GM18499 (cell line): ENCODE results near the gene MED9.
"Not testable (repeated sequence)": the region's sequence is repeated elsewhere in the genome, so short reads cannot be mapped to it uniquely, and the experiment has no call there.

Experiments used
- ATAC-seq: cut with Tn5 transposase; IDR thresholded peaks from one replicate; pipeline ENCODE4 v1.9.1; 2021; ENCODE audit warnings: moderate number of reproducible peaks; ENCODE audit not compliant: insufficient read depth, unreplicated experiment

Gene MED9

GRCh38 chr17:17476865-17477467 is at the start of gene MED9:
Gene MED9 (plus strand): TSS chr17:17477000. CDS start chr17:17477042, 42 bp downstream.
- no peak for ATAC-seq

DNA sequence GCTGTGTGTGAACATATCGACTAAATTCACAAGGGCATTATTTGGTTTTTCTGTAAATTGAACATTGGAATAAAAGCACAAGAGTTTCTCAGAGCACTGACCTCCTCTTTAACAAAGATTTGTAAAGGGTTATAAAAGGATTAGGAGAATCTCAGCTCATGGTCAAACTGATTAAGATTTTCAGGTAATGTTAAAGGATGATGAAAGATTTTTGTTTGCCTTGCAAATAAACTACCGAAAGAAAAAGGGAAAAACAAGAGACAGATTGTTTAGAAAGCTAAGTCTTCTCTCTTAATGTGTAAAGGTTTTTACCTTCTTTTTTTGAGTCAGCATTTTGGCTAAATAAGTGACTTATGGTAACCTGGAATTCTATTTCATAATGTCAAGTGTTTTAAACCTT is 47.6 kb upstream of the MED9 start:
- no peak for ATAC-seq

DNA sequence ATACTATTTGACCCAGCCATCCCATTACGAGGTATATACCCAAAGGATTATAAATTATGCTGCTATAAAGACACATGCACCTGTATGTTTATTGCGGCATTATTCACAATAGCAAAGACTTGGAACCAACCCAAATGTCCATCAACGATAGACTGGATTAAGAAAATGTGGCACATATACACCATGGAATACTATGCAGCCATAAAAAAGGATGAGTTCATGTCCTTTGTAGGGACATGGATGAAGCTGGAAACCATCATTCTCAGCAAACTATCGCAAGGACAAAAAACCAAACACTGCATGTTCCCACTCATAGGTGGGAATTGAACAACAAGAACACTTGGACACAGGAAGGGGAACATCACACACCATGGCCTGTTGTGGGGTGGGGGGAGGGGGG is 45.9 kb upstream of the MED9 start:
- not testable (repeated sequence) for ATAC-seq

- no peak for ATAC-seq
Observed at GRCh38 chr17:17431605-17432004, 45.2 kb upstream of the MED9 start.

GRCh38 chr17:17433000-17433703 is 43.6 kb upstream of the MED9 start:
- ATAC-seq = no peak

GRCh38 chr17:17434477-17434876 is 42.3 kb upstream of the MED9 start:
- no peak for ATAC-seq

GRCh38 chr17:17435323-17435722 is 41.5 kb upstream of the MED9 start:
- ATAC-seq = no peak

GRCh38 chr17:17437461-17437860 is 39.3 kb upstream of the MED9 start:
- ATAC-seq = no peak

DNA sequence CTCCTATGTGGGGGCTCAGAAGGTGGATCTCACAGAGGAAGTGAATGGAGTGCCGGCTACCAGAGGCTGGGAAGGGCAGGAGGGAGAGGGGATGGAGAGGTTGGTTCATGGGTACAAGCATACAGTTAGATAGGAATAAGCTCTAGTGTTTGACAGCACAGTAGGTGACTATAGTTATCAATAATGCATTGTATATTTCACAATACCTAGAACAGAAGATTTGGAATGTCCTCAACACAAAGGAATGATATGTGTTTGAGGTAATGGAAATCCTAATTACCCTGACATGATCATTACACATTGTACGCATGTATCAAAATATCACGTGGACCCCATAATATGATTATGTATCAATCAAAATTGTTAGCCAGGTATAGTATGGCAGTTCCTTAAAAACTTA is 38.9 kb upstream of the MED9 start:
- ATAC-seq = no peak

DNA sequence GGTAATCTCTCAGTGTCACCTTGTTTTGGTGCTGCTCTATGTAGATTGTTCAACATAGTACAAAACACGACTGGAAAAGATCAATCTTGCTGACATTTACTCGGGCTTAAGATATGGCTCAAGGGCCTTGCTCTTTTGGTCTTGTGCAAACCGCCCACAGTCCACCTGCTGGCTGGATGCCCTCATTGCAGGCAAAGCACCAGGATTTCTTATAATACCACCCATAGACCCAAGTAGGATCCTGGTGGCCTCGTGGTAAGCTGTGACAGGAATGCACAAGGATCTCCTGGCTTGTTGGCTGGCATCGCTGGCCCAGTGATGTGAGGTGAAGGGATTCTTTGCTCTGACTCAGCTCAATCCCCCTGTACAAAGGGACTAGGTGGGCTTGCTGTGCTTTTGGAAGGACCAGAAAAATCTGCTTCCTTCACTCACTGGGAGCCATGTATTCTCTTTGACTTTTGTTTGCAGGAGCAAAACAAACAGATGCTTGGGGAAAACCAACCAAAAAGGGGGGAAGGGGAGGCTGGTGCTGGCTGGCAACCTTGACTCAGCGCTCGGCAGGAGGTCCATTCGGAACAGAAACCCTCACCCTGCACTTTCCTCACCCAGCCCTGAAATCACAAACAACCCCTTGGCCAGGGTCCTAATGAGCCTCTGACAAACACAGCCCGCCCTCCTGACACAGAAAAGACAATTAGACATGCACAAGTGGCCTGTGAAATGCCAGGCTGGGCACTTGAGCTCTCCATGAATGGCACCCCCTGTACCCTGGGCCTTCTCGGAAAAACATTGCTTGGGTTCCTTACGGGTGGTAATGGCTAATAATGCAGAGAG is 36.6 kb upstream of the MED9 start:
- no peak for ATAC-seq

- ATAC-seq = no peak
Observed at GRCh38 chr17:17440938-17441675, 35.7 kb upstream of the MED9 start.

DNA sequence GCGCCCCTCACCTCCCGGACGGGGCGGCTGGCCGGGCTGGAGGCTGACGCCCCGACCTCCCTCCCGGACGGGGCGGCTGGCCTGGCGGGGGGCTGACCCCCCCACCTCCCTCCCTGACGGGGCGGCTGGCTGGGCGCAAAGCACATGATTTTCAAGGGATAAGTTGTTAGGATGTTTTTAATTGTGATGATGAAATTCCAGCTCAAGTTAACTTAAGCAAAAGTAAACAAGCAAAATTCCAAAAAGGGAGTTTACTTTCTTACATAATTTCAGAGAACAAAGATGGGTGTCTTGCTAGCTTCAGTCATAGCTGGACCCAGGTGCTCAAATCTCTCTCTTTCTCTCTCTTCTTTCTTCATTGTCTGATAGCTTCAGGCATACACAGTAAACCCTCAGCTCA is 33.6 kb upstream of the MED9 start:
- ATAC-seq = no peak

DNA sequence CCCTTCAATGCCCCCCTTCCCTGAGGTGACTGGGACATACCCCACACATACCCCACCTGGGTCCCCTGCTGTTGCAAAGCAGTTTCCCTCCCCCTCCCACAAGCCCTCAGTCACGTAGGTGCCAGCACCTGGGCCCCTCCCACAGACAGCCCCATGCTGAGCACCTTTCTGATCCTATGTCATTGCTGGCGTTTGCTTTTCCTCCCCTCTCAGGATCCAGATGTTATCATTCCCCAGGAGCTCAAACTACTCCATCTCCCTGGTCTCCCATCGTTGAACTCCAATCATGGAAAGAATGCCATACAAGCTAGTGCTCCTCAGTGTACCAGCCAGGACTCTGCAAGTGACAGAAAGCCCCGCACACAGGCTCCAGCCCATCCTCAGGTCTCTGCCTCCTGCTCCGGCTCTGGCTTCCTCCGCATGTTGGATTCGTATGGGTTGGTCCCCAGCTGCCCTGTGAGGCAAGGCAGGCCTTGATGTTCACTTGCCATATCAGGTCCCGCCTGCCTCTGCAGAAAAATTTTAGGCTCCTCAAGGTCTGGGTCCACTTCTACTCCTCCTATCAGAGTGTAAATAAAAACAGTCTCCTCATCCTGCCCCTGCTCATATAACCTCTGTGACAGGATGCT is 31.4 kb upstream of the MED9 start:
- no peak for ATAC-seq

- ATAC-seq = no peak
Observed at GRCh38 chr17:17445925-17446665, 30.7 kb upstream of the MED9 start.

- no peak for ATAC-seq
Observed at GRCh38 chr17:17446666-17447155, 30.1 kb upstream of the MED9 start.

DNA sequence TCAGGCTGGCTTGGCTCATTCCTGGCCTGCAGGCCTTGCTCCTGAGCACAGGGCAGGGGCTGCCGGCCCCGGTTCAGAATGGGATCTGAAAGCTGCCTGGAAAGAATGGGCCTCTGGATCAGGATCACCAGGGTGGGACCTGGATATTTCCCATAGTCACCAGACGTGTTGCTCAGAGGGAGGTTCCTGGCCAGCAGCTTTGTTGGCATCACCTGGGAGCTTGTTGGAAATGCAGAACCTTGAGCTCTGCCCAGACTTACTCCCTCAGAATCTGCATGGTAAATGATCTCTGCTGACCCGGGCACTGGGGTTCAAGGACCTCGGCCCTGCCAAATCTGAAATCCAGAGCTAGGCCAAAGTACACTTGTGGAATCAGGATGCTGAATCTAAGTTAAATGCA is 29.5 kb upstream of the MED9 start:
- no peak for ATAC-seq

DNA sequence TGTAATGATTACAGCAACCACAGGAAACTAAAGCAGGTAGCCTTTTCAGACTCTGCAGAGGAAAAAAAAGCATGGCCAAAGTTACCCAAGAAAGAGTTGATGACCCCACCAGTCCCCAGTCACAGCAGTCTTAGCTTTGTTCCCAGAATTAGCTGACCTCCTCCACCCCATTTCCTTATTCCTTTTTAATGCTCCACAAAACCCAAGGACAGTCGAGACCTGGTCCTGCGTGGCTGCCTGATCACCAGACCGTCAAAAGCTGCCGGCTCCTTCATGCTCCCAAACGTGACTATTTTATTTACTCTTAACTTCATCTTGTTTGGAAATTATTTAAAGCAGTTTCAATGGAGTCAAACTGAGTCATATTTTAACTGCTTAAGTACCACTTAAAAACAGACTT is 28.7 kb upstream of the MED9 start:
- no peak for ATAC-seq

DNA sequence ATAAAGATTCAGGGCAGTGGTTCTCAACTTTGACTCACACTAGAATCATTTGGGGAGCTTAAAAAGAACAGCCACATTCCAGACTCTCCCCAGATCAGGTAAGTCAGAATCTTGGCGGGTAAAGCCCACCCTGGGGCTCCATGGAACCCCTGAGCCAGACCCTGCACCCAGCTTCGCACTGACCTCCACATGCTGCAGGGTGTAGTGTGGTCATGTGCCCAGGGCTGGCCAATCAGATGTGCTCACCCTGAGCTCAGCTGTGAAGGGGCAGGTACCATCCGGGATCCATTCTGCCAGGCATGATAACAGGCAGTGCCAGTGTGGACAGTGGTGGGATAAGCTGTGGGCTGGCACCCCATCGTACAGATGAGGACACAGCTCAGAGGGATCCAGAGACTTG is 28.1 kb upstream of the MED9 start:
- ATAC-seq = no peak

- ATAC-seq = no peak
Observed at GRCh38 chr17:17453088-17453487, 23.7 kb upstream of the MED9 start.
